Muscle of arm (tissue), 12 donors: ENCODE results near the gene ETNK2. TPM values are rescaled to one million over a fixed set of nuclear protein-coding genes. Genes with fewer than 3 reads are reported as not detected.
"Not testable (repeated sequence)": the region's sequence is repeated elsewhere in the genome, so short reads cannot be mapped to it uniquely, and the experiment has no call there.

Experiments
- DNase-seq: peaks from one replicate; pipeline ENCODE4 v3.0.0-alpha.2; 2013
- polyA plus RNA-seq, 12 donors: library from polyadenylated mRNA; unstranded; fragments of 120-200 nt; gene quantifications; one replicate each; pipeline ENCODE4 v1.2.1, GENCODE V29; 2013; ENCODE audit not compliant: insufficient read length in 12 of 12

Gene ETNK2
- polyA plus RNA-seq, 12 donors: 1.7 to 10.3 (median 3.1) TPM; not detected in 1

DNA sequence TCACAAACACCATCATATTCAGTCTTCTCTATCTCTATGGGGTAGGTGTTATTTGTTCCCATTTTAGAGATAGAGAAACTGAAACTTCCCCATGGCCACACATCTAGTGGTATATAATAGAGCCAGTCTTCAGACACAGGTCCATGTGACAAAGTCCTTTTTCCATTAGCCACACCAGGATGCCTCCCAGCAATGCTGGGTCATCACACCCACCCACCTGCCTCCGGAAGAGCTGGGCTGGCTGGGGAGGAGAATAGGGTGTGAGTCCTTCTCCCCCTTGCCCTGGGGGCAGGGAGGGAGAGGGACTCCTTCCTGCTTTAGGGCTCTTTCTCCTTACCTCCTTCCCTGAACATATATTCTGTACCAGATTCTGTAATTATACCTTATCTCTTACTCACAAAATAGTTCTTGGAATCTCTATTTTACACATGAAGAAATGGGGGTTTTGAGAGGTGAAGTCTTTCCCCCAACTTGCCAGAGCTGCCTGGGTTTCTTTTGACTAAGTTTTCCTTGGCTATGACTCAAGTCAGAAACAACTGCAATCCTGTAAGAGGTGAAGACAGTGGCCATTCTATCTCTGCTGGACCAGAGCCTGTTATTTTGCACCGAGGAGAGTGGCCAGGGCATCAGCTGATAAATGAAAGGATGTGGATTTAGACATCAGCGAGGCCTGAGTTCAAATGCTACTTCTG is 49.0 kb downstream of the ETNK2 start:
- DNase-seq: no peak

GRCh38 chr1:204102029-204102611 is 49.7 kb downstream of the ETNK2 start:
- DNase-seq: no peak

- not testable (repeated sequence) for DNase-seq
Observed at GRCh38 chr1:204099754-204100153, 52.1 kb downstream of the ETNK2 start.

- DNase-seq: no peak
Observed at GRCh38 chr1:204098683-204099082, 53.2 kb downstream of the ETNK2 start.

DNA sequence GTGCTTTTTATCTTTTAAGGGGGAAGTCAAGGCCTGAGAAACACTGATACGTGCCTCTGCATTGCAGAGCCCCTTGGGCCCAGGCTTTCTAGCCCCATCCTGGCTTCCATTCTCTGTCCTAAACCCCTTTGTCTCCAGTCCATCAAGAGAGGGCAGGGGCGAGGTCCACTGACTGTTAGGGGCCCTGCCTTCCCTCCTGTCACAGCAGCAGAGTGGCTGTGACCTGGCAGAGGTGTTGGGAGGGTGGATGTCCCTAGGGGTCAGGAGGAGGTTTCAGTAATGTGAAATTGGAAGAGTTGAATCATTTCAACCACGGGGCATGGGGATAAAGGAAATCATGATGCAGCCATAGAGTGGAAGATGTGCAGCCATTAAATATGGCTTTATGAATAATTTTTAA is 54.9 kb downstream of the ETNK2 start:
- no peak for DNase-seq

DNA sequence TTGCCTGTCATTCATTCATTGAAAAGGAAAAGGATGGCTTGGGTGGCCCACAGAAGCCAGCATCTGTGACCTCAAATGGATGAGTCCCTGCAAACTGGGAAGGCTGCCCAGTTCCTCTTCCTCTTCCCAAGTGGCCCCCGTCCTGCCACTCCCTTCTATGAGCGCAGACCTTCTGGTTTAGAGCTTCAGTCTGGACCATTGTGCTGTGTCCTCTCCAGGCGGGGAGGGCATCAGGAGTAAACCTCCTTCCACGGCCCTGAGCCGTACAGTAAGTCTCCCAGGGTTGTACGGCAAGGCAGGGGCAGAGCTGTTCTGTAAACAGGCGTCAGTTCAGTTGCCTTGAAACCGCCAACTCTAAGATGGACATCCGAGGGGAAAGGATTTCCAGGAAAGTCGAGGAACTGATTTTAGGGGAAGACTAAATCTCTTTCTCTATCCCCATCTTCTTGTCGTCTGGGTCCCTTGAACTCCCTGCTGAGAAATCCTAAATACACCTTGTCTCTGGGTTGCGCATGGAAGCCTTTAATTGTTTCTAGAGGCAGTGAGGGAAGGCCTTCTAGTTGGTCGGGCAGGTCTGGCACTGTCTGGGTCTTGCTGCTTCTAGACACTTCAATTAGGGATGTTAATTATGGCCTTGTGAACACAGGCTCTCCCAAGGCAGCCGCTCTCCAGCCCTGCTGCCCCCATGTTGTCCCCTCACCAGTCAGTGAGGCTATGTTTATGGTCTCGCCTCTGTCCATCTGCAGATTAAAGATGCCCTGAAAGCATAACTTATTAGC is 56.8 kb downstream of the ETNK2 start:
- DNase-seq: no peak

GRCh38 chr1:204094313-204094729 is 57.5 kb downstream of the ETNK2 start:
- no peak for DNase-seq

DNA sequence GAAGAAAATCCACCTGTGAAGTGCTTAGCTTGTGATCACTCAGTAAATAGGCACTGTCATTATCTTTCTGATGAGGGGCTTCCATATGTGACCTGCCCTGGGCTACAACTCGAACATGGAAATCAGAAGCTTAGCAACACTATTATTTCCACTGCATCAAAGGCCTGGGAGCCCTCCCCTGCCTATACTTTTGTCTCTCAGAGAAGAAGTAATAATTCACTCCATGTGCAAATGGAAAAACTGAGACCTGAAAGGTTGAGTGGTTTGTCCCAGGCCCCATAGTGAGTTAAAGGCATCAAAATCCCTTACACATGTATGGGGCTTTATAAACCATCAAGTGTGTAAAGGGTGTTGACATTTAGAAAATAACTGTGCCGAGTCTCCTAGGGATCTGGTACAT is 58.1 kb downstream of the ETNK2 start:
- no peak for DNase-seq

DNA sequence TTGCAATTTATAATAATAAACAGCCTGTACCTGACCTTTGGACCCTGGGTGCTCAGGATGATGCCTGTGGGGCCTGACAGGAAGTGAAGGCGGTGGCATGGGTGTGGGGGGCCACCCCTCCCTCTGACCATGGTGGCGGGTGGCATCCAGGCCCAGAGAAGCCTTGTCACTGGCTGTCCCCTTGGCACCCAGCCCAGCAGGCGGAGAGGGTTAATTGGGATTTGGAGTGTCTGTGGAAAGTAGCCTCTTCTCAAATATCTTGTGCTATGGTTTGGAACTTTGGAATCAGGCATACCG is 58.5 kb downstream of the ETNK2 start:
- no peak for DNase-seq

DNA sequence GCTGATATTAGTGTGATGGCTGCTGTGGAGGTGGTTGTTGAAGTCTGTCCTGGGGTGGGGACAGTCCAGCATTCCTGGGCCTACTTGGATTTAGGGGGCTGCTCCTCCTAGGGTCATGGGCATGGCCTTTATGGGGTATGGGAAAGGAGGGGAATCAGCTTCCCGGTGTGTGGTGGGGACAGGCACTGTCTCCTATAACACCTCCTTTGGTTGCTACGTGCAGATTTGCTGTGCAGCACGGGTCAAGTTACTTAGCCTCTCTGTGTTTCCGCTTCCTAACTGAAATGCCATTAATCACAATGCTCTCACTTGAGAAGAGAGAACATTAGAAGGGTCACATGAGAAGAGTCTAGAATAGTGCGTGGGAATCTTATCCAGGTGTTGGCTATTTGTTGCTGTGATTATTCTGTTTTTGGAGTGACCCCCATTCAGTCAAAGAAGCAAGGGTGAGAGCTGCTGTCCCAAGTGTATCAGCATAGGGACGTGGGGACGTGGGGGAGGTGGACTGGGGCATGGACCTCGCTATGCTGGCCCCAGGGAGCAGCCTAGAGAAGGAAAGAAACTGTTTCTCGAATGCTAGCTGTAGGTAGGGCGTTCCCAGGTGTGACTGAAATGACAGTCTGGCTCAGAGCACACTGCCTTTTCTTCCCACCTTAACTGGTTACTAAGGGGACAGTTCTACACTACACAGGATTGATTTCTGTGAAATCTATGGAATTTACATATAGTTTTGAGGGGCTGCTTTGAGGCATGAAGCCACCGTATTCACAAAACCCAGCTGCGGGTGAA is 59.0 kb downstream of the ETNK2 start:
- no peak for DNase-seq

- no peak for DNase-seq
Observed at GRCh38 chr1:204091787-204092312, 60.0 kb downstream of the ETNK2 start.

DNA sequence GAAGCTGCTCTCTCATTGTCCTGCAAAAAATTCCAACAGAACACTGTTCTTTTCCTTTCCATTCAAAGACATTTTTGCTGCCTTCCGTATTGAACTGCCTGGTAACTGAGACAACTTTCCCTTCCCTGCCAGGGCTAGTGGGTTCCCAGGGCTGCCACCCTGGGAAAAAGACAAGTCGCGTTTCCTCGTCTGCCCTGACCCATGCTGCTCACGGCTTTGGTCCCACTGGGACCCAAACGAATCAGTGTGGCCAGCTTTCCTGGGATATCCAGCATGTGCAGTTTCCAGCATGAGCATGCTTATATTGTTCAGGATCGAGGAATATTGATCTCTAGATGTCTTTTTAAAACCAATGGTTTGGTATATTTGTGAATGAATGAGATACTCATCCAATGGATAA is 60.8 kb downstream of the ETNK2 start:
- no peak for DNase-seq

- DNase-seq: not testable (repeated sequence)
Observed at GRCh38 chr1:204090132-204090531, 61.7 kb downstream of the ETNK2 start.

GRCh38 chr1:204089044-204089751 is 62.6 kb downstream of the ETNK2 start:
- peak; percentile 41 for DNase-seq

- DNase-seq: no peak
Observed at GRCh38 chr1:204088596-204088995, 63.2 kb downstream of the ETNK2 start.

DNA sequence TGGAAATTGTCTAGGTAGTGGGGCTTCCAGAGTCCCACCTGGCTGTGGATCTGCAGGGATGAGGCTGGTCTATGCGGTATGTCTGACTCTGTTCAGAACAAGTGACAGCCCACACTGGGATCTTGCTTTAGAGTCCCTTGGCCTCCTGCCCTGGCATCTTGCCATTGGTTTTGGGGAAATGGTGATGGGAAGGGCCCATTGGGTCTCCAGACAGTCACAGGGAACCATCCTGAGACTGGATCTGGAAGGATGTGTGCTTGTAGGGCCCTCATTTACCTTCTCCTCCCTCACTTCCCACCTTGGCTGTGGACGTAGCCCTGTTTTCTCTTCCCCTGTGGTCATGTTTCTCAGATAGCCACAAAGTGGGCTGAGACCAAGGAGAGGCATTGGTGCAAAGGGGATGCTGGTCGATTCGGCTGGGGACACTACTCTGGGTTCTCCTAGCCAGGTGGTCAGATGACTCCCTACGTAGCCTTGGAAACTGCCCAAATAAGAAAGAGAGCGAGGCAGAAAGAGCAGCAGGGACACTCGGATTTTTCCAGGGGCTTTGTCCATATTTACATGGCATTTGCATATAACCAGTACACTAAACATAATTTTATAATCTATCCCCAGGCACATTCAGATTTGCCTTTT is 63.8 kb downstream of the ETNK2 start:
- no peak for DNase-seq

GRCh38 chr1:204087181-204087892 is 64.5 kb downstream of the ETNK2 start:
- DNase-seq: no peak

- no peak for DNase-seq
Observed at GRCh38 chr1:204085876-204086275, 66.0 kb downstream of the ETNK2 start.

DNA sequence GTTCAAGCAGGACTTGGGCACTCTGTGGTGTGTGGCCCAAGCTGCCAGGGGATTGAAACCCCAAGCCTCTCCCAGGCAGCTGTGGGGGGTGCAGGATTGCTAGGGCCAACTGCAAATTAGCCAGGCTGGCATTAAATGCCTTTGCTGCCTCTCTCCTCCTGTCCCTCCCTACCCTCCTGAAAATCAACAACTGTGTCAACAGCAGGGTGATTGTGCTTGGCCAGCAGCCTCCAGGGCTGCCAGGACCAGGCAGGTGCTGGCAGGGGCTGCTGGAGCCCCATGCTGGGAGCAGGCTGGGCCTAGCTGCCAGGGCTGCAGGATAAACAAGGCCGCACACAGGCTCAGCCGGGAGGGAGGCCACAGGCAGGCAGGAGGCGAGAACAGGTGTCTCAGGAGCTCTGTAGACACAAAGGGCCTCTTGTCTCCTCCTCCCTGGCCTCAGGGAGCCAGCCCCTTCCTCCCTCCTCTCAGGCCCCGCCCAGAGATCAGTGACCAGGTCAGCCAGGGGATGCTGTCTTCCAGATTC is 67.5 kb downstream of the ETNK2 start:
- peak; percentile 40 for DNase-seq

DNA sequence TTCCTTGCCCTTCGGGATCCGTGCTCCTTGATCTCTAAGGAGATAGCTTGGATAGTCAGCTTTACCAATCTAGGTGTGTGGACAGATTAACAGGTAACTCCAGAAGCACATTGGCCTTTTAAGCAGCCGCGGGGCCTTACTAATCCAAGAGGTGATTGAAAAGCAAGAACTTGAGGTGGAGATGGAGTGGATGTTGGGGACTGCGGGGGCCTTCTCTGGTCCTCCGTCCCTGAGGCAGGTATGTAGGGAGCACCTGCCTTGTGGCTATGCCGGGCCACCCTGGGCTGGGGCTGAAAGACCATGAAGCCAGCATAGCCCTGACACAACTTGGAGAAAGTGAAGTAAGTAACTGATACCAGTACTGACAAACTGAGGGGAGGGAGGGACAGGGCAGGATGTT is 68.4 kb downstream of the ETNK2 start:
- DNase-seq: no peak
